SK-N-MC (cell line): ENCODE data around the gene OR52E6.

Source experiments
- EZH2 ChIP-seq: fragments of 200-600 bp; sonication (generic); IDR thresholded peaks from one replicate; pipeline ENCODE4 v1.6.1; 2017; ENCODE audit warnings: antibody characterized with exemption
- POLR2AphosphoS5 ChIP-seq: IDR thresholded peaks from 2 replicates; pipeline ENCODE4 v1.6.1; 2012; ENCODE audit warnings: mild to moderate bottlenecking, low read depth, low read length, borderline replicate concordance

GRCh38 chr11:5847711-5848110 lies 6.0 kb upstream of the OR52E6 start:
- TF ChIP-seq POLR2AphosphoS5 (no peak), EZH2 (no peak)
